VCaP (cell line): ENCODE data around the gene CHTF18.
"Not testable (repeated sequence)": the region's sequence is repeated elsewhere in the genome, so short reads cannot be mapped to it uniquely, and the experiment has no call there.

ENCODE experiments used
- H3K27ac ChIP-seq: fragments of 450-650 bp; 2 replicates; pipeline ENCODE4 v1.5.1; 2017
- CTCF ChIP-seq: fragments of 450-650 bp; conservative IDR thresholded peaks from 2 replicates; pipeline ENCODE4 v1.5.1; 2017; ENCODE audit warnings: mild to moderate bottlenecking, moderate library complexity

The CHTF18 gene

GRCh38 chr16:818132-818531 is 29.7 kb downstream of the CHTF18 start:
- no peak for TF ChIP-seq CTCF
- no peak overlapping the region for H3K27ac ChIP-seq

- no peak overlapping the region for H3K27ac ChIP-seq
- no peak for TF ChIP-seq CTCF
Observed at GRCh38 chr16:818592-818991, 30.2 kb downstream of the CHTF18 start.

GRCh38 chr16:819336-820043 is 31.1 kb downstream of the CHTF18 start:
- no peak for TF ChIP-seq CTCF
- H3K27ac ChIP-seq: no peak overlapping the region

- H3K27ac ChIP-seq: not testable (repeated sequence)
Observed at GRCh38 chr16:820044-820408, 31.6 kb downstream of the CHTF18 start.

GRCh38 chr16:820748-821147 is 32.3 kb downstream of the CHTF18 start:
- no peak overlapping the region for H3K27ac ChIP-seq
- no peak for TF ChIP-seq CTCF

GRCh38 chr16:821751-822150 is 33.3 kb downstream of the CHTF18 start:
- no peak overlapping the region for H3K27ac ChIP-seq
- no peak for TF ChIP-seq CTCF

- TF ChIP-seq CTCF: no peak
- H3K27ac ChIP-seq: no peak overlapping the region
Observed at GRCh38 chr16:822174-822908, 33.9 kb downstream of the CHTF18 start.

- no peak overlapping the region for H3K27ac ChIP-seq
- no peak for TF ChIP-seq CTCF
Observed at GRCh38 chr16:822909-823297, 34.5 kb downstream of the CHTF18 start.
